Right lobe of liver (tissue), 6 donors: ENCODE measurements around the gene MYRF. TPM values are rescaled to one million over a fixed set of nuclear protein-coding genes. Genes with fewer than 3 reads are reported as not detected.

Source experiments
- ATAC-seq, 4 donors: fragments of 200-7000 bp; cut with Tn5 transposase; one replicate each; pipeline ENCODE4 v1.9.1; 2020; ENCODE audit warnings: mild to moderate bottlenecking in 4 of 4, moderate library complexity in 4 of 4
- DNase-seq, 3 donors: peaks; one replicate each; pipeline ENCODE4 v3.0.0-alpha.2; 2020
- H3K27ac ChIP-seq, 3 donors: fragments of 200-600 bp; one replicate each; pipeline ENCODE4 v1.8.0; 2022
- H3K27me3 ChIP-seq, 2 donors: fragments of 200-600 bp; one replicate each; pipeline ENCODE4 v1.8.0; 2022
- H3K36me3 ChIP-seq, 4 donors: fragments of 200-600 bp; sonication (generic) in 1 of 4; one replicate each; pipeline versions ENCODE4 v1.5.1 to v1.8.0; 2017 to 2022; ENCODE audit warnings: control low read depth in 1 of 4
- H3K4me1 ChIP-seq, 4 donors: fragments of 200-600 bp; sonication (generic) in 1 of 4; one replicate each; pipeline versions ENCODE4 v1.5.1 to v1.8.0; 2017 to 2022; ENCODE audit warnings: control low read depth in 1 of 4
- H3K4me3 ChIP-seq, 3 donors: fragments of 200-600 bp; one replicate each; pipeline ENCODE4 v1.8.0; 2022
- H3K9me3 ChIP-seq, 4 donors: fragments of 200-600 bp; sonication (generic) in 1 of 4; one replicate each; pipeline versions ENCODE4 v1.5.1 to v1.8.0; 2017 to 2022; ENCODE audit warnings: control low read depth in 1 of 4
- POLR2A ChIP-seq: fragments of 450-650 bp; IDR thresholded peaks from one replicate; pipeline ENCODE4 v1.6.1; 2017; ENCODE audit warnings: antibody characterized with exemption, mild to moderate bottlenecking
- WGBS: methylation state at CpG from one replicate; pipeline ENCODE4 v1.1.6; 2018; ENCODE audit warnings: low coverage, low lambda C conversion rate; ENCODE audit not compliant: insufficient coverage; ENCODE audit errors: missing lambda C conversion rate; 5-methylcytosine and 5-hydroxymethylcytosine counted together
- intact Hi-C, 2 donors: fragments of 100-400 bp; cut with DNase I; formaldehyde crosslinking; loops; one replicate each; pipeline versions ENCODE4 v1.11.2 to v1.14.1; 2022
- total RNA-seq, 6 experiments: library from RNA; depleted of rRNA in 2 of 6; stranded (reverse); fragments of >200 nt in 2 of 6; fragmentation: NEBNext Ultra II Directional in 3 of 6; extraction: Animal tissue kit (Norgen Biotek cat#: 25700) in 3 of 6; gene quantifications; one replicate each; pipeline versions ENCODE4 v1.1.0 to v1.2.4, GENCODE V29; 2016 to 2023
- TF ChIP-seq, protein P1 (sequence below), 4 donors: fragments of 200-600 bp in 3 of 4; fragments of 450-650 bp in 1 of 4; IDR thresholded peaks; one replicate each; pipeline versions ENCODE4 v1.5.1 to v1.8.0; 2016 to 2022; ENCODE audit warnings: antibody characterized with exemption in 4 of 4, mild to moderate bottlenecking in 2 of 4
- donor health status: DM: no; HTN: yes; CAD: no.
- donor health status: DM: no; HTN: no; CAD: no.
- donor health status: DM: no; HTN: no; CAD: no.
- donor health status: DM: no; HTN: yes; CAD: no.
- donor health status: DM: no; HTN: yes; CAD: no.

Gene MYRF
- total RNA-seq, 6 experiments from 2014 or later, result 7.6 to 16.4 (median 11.6) TPM

DNA sequence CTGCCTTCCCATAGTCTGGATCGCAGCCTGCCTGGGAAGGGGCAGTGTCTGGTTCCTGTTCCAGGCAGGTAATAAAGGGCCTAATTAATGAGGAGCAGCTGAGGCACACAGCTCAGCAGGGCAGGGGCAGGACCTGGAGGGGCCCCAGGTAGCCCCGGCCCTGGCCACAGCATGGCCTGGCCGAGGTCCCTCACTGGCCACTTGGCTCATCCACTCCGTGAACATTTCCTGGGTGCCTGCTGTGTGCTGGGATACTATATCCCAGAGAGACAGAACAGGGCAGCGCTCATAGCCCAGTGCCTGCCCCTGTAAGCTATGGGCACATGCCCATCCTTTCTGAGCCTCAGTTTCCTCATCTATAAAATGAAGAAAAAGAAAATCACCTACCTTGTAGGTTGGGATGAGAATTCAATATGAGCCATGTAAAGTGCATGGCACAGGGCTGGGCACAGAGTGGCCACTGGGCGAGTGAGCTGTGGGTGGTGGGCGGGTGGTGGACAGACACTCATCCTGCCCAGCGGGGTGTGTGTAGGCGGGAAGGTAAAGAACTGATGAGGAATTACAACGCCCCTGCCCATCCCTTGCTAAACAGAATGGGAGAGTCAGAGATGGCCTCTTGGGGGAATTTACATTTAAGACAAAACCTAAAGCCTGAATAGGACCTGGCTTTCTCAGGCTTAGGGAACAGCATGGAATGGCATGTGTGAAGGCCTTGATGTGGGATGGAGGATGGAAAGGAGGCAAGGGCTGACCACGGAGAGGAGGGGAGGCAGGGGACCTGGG is 9.2 kb downstream of the MYRF start:
- no peaks in the 10 kb centered on the region for H3K27me3 ChIP-seq
- H3K27ac ChIP-seq, result no peak overlapping the region
- DNase-seq (no peak), ATAC-seq (no peak)
- no peak overlapping the region for H3K4me3 ChIP-seq
- TF ChIP-seq, protein P1, sequence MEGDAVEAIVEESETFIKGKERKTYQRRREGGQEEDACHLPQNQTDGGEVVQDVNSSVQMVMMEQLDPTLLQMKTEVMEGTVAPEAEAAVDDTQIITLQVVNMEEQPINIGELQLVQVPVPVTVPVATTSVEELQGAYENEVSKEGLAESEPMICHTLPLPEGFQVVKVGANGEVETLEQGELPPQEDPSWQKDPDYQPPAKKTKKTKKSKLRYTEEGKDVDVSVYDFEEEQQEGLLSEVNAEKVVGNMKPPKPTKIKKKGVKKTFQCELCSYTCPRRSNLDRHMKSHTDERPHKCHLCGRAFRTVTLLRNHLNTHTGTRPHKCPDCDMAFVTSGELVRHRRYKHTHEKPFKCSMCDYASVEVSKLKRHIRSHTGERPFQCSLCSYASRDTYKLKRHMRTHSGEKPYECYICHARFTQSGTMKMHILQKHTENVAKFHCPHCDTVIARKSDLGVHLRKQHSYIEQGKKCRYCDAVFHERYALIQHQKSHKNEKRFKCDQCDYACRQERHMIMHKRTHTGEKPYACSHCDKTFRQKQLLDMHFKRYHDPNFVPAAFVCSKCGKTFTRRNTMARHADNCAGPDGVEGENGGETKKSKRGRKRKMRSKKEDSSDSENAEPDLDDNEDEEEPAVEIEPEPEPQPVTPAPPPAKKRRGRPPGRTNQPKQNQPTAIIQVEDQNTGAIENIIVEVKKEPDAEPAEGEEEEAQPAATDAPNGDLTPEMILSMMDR (IDR thresholded peaks at IDR 0.05), result no peak
- H3K4me1 ChIP-seq, result peaks cover 0 to 18% (median 0%) of the 10 kb centered on the region in 4 donors
- no peaks in the 10 kb centered on the region for H3K9me3 ChIP-seq
- intact Hi-C loops, result no loop called here
- WGBS, result 74% methylated on average over 5 of the region's 11 CpGs
- H3K36me3 ChIP-seq, result no peaks in the 10 kb centered on the region

DNA sequence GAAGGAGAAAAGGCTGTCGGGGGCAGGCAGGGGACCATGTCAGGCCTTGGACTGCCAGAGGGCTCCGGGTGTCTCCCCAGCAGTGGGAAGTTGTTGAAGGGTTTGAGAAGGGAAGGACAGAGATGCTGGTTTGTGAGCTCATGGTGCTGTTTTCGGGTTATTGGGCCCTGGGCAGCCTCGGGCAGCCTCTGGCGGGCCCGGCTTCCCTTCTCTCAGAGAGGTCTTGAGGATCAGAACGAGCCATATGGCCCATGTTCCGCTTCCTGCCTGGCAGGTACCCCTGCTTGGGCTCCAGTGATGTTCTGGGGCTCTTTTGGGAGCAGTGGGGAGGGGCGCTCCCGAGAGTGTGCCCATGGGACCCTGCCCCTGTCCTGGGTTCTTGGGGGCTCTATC is 9.8 kb downstream of the MYRF start:
- Histone ChIP-seq H3K27ac (no peak overlapping the region), H3K9me3 (no peaks in the 10 kb centered on the region), H3K4me1 (peaks cover 0 to 21% (median 0%) of the 10 kb centered on the region in 4 donors), H3K27me3 (no peaks in the 10 kb centered on the region), H3K4me3 (no peak overlapping the region), H3K36me3 (no peaks in the 10 kb centered on the region)
- no peak for DNase-seq
- WGBS, result 86% methylated on average over 1 of the region's 10 CpGs
- TF ChIP-seq, protein P1 (IDR thresholded peaks at IDR 0.05), result no peak
- TF ChIP-seq POLR2A, result no peak
- ATAC-seq, result no peak
- intact Hi-C loops, result no loop called here

DNA sequence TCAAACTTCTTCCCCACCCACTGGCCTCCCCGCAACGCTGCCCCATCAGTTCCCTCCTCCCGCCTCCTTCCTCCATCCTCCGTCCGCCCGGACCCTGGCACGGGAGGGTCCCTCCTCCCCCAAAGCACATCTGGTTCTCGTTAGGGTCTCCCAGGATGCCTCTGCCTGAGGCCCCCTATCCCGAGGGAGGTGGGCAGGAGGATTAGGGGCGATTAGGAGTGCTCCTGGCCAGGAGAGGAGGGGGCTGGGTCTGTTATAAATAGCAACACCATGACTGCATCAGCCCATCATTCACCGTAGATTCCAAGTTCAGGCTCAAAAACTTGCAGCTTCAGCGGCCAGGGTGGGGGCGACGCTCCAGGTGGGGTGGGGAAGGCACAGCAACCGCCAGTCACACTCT is 10.4 kb downstream of the MYRF start:
- H3K36me3 ChIP-seq, result no peaks in the 10 kb centered on the region
- 40% methylated on average over 1 of the region's 15 CpGs for WGBS

DNA sequence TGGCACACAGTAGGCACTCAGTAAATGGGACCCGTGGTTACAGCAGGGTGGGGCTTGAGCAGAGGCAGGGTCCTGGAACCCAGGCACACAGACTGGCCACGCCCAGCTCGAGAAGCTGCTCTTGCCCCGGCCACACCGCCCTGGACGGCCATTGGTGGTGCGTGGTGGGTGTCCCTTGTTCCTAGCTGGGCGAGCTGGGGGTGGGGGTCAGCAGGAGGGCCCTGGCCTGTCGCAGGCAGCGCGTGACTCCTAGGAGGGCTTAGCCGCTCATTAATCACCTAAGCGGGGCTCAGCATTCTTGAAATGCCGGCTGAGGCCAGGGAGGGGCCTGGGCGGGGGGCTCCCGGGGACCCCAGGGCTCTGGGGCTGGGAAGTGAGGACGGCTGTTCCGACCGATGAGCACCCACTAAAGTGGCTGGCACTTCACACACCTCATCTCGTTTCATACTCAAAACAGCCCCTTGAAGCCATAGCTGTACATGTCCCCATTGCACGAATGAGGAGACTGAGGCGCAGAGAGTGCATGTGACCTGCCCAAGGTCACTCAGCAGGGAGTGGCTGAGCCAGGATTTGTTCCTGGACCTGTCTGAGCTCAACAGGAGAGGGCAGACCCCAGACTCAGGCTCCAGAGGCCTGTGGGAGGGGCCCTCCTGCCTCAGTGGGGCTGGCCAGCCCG is 11.6 kb downstream of the MYRF start:
- H3K9me3 ChIP-seq, result no peaks in the 10 kb centered on the region
- no peaks in the 10 kb centered on the region for H3K27me3 ChIP-seq
- no peaks in the 10 kb centered on the region for H3K36me3 ChIP-seq
- intact Hi-C loops, result no loop called here
- peaks cover 0 to 25% (median 3%) of the 10 kb centered on the region in 4 donors for H3K4me1 ChIP-seq
- no peak for ATAC-seq
- DNase-seq, result no peak
- TF ChIP-seq, protein P1 (IDR thresholded peaks at IDR 0.05), result no peak
- no peak for TF ChIP-seq POLR2A
- no peak overlapping the region for H3K27ac ChIP-seq
- no peak overlapping the region for H3K4me3 ChIP-seq
- 68% methylated on average over 4 of the region's 23 CpGs for WGBS

More for the DNA sequence above, 10.4 kb downstream of the MYRF start:
- no peak overlapping the region for H3K27ac ChIP-seq
- H3K27me3 ChIP-seq, result no peaks in the 10 kb centered on the region
- ATAC-seq, result no peak
- intact Hi-C loops, result no loop called here
- H3K4me1 ChIP-seq, result peaks cover 0 to 16% (median 0%) of the 10 kb centered on the region in 4 donors
- H3K9me3 ChIP-seq, result no peaks in the 10 kb centered on the region
- H3K4me3 ChIP-seq, result no peak overlapping the region
- TF ChIP-seq POLR2A, result no peak
- TF ChIP-seq, protein P1 (IDR thresholded peaks at IDR 0.05), result no peak
- DNase-seq, result no peak
